ENCODE measurements around the gene EDDM13. TPM values are rescaled to one million over a fixed set of nuclear protein-coding genes. Genes with fewer than 3 reads are reported as not detected.

Gene EDDM13
- total and polyA plus RNA-seq, 2 donors (not counting 3 experiments of a cell fraction or from before 2014, with no cell fraction given), result 0.51 TPM; not detected in 1

DNA sequence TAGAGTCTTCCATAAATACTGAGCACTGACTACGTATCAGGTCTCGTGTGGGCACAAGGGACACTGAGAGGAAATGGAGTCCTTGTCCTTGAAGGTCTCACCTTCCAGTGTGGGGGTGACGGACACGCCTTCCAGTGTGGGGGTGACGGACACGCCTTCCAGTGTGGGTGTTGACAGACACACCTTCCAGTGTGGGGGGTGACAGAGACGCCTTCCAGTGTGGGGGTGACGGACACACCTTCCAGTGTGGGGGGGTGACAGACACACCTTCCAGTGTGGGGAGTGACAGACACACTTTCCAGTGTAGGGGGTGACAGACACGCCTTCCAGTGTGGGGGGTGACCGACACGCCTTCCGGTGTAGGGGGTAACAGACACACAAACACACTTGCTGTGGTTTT, 14.3 kb upstream of the EDDM13 start:
- Histone ChIP-seq H3K36me3 (ENCODE audit: control insufficient read depth in 2 of 2, extremely low read depth in 1 of 2, insufficient read depth in 2 of 2, low read length in 2 of 2) (no peaks in the 10 kb centered on the region), H3K9ac (replicated peaks; ENCODE audit: extremely low read depth, insufficient read depth, low read length) (no peak overlapping the region), H3K27me3 (ENCODE audit: control insufficient read depth in 2 of 2, insufficient read depth in 2 of 2, low read length in 2 of 2) (no peaks in the 10 kb centered on the region), H3K27ac (ENCODE audit: insufficient read depth, low read depth, low read length) (no peak overlapping the region), H2AFZ (ENCODE audit: low read depth, low read length) (no peak overlapping the region), H3K4me3 (replicated peaks in 1 of 3; ENCODE audit: insufficient read depth in 1 of 3, low read depth in 1 of 3, low read length in 3 of 3) (no peak overlapping the region), H3K9me3 (replicated peaks; ENCODE audit: control insufficient read depth, insufficient read depth, low read length) (no peaks in the 10 kb centered on the region), H4K20me1 (replicated peaks; ENCODE audit: control insufficient read depth, extremely low read depth, insufficient read depth, low read length) (no peaks in the 10 kb centered on the region), H3K79me2 (ENCODE audit: control insufficient read depth, insufficient read depth, low read length) (no peaks in the 10 kb centered on the region), H3K4me2 (ENCODE audit: insufficient read depth, low read length) (no peak overlapping the region), H3K4me1 (ENCODE audit: control insufficient read depth, extremely low read depth, insufficient read depth, low read length) (peaks cover 6% of the 10 kb centered on the region), H3K9me1 (replicated peaks; ENCODE audit: control insufficient read depth, extremely low read depth, insufficient read depth, low read length) (no peaks in the 10 kb centered on the region)
- no peak for DNase-seq (ENCODE audit: low read depth, low spot score)
- ChIA-PET POLR2A (no interaction called here), CTCF (interaction anchor here (1.9 to 11.8 kb wide), 4 partner anchors 51 to 192 kb away, joined by 10 to 761 read pairs (median 43); no protein-coding TSS in a partner anchor)
- no TSS peak for BruUV-seq (replicated peaks)
- intact Hi-C loops (cut with micrococcal nuclease), result no loop called here
- dilution Hi-C loops (cut with MboI; ENCODE audit: extremely low pct_ligation_motif_present, low sequenced_read_pairs), result no loop called here
- no peak for FAIRE-seq
- TF ChIP-seq FOS (IDR thresholded peaks at IDR 0.05; ENCODE audit: borderline replicate concordance, insufficient read depth, low read length) (no peak), POLR2AphosphoS5 (IDR thresholded peaks at IDR 0.05; ENCODE audit: insufficient read depth, low read depth, low read length) (no peak), EZH2 (IDR thresholded peaks at IDR 0.05; ENCODE audit: borderline replicate concordance, low read depth, low read length, severe bottlenecking) (no peak), POLR2A (IDR thresholded peaks at IDR 0.05; ENCODE audit: low read depth, low read length) (no peak), GATA2 (IDR thresholded peaks at IDR 0.05; ENCODE audit: insufficient read depth, insufficient read length, low read depth, low read length) (no peak), JUN (IDR thresholded peaks at IDR 0.05; ENCODE audit: borderline replicate concordance, insufficient read depth, insufficient read length, low read depth) (no peak), MYC (IDR thresholded peaks at IDR 0.05; ENCODE audit: low read depth, low read length) (no peak)
- TF ChIP-seq, protein P1, sequence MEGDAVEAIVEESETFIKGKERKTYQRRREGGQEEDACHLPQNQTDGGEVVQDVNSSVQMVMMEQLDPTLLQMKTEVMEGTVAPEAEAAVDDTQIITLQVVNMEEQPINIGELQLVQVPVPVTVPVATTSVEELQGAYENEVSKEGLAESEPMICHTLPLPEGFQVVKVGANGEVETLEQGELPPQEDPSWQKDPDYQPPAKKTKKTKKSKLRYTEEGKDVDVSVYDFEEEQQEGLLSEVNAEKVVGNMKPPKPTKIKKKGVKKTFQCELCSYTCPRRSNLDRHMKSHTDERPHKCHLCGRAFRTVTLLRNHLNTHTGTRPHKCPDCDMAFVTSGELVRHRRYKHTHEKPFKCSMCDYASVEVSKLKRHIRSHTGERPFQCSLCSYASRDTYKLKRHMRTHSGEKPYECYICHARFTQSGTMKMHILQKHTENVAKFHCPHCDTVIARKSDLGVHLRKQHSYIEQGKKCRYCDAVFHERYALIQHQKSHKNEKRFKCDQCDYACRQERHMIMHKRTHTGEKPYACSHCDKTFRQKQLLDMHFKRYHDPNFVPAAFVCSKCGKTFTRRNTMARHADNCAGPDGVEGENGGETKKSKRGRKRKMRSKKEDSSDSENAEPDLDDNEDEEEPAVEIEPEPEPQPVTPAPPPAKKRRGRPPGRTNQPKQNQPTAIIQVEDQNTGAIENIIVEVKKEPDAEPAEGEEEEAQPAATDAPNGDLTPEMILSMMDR (IDR thresholded peaks at IDR 0.05; ENCODE audit: extremely low read depth in 1 of 2, insufficient read depth in 1 of 2, low read depth in 1 of 2, low read length in 2 of 2), result no peak
- TF ChIP-seq, protein P2, sequence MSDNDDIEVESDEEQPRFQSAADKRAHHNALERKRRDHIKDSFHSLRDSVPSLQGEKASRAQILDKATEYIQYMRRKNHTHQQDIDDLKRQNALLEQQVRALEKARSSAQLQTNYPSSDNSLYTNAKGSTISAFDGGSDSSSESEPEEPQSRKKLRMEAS (IDR thresholded peaks at IDR 0.05; ENCODE audit: insufficient read depth, insufficient read length), result no peak
